ENCODE results near the gene VTN.

The VTN gene, protein sequence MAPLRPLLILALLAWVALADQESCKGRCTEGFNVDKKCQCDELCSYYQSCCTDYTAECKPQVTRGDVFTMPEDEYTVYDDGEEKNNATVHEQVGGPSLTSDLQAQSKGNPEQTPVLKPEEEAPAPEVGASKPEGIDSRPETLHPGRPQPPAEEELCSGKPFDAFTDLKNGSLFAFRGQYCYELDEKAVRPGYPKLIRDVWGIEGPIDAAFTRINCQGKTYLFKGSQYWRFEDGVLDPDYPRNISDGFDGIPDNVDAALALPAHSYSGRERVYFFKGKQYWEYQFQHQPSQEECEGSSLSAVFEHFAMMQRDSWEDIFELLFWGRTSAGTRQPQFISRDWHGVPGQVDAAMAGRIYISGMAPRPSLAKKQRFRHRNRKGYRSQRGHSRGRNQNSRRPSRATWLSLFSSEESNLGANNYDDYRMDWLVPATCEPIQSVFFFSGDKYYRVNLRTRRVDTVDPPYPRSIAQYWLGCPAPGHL

DNA sequence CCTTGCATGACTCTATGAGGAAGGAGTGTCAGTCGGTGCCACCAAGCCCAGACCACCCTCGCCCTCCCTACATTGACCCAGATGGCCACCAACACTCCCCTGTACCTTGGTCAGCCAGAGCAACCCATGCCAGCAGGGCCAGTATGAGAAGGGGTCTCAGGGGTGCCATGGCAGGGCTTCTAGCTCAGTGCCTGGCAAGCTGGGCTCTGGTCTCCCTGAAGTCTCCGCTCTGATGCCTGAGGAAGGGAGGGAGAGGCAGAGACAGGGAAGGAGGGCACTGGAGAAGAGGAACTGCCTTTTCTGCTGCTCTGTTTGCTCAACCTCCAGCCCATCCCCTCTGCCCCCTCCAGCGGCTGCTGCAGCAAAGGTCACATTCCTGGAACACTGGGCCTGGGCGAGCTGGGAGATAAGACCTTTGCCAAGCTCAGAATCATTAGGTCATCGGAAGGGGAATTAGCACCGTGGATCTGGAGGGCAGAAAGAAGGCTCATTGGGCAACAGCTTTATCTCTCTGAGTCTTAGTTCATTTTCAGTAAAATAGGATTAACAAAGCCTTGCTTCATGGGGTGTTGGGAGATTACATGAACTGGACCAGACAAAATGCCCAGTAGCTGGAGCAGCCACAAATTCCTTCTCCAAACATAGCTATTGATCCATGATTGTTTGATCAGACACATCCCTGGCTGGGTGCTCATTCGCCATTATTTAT lies at the start of gene VTN:
Gene VTN, minus strand, starts transcription at position 273 of the 709 bp plus-strand sequence. Its CDS starts 104 bp downstream, at position 169.
- Histone ChIP-seq H3K27ac (peak within 1 kb of the TSS in 10 of 21 experiments; percentile 5 to 70 (median 30)), H3K4me3 (peak within 1 kb of the TSS in 6 of 7 experiments; percentile 43 to 55 (median 47))

DNA sequence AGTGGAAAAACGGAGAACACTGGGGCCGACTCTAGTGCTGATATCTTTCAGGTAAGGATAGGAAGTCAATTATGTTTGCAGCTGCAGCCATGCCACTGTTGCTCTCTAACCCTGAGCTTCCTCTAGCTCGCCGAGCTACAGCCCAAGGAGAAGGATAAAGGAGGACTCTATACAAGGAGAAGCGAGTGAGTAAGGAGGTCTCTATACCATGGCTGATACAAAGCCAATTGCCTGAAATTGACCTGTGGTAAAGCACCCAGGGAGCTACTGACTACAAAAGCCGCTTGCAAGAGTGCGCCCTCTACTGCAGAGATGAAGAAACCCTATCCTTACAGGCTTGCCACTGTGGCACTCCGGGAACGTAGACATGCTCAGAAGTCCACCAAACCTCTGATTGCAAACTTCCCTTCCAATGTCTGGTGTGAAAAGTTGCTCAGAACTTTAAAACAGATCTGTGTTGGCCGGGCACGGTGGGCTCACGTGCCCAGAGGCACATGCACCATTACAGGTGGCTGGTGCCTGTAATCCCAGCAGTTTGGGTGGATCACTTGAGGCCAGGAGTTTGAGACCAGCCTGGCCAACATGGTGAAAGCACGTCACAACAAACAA lies 46.7 kb upstream of the VTN start:
- no peak overlapping the region for H3K27ac ChIP-seq
- H3K4me3 ChIP-seq, result no peak overlapping the region

DNA sequence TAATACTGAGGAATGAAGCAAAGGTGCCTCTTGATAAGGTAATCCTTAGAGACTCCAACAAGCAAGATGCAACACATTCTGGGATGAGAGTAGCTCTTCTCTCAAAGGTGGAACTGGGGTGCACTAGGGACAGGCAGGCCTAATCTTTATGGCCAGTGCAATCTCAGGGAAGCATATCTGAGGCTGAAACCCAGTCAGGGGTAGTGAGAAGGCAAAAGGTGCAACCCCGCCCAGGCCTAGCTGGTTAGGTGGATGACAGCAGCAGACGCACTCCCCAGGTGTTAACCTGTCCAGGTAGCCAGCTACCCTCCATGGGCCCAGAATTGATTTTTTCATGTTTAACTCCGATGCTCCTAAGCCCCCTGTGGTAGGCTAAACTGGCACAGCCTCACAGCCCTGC lies 45.8 kb upstream of the VTN start:
- Histone ChIP-seq H3K4me3 (no peak overlapping the region), H3K27ac (no peak overlapping the region)

DNA sequence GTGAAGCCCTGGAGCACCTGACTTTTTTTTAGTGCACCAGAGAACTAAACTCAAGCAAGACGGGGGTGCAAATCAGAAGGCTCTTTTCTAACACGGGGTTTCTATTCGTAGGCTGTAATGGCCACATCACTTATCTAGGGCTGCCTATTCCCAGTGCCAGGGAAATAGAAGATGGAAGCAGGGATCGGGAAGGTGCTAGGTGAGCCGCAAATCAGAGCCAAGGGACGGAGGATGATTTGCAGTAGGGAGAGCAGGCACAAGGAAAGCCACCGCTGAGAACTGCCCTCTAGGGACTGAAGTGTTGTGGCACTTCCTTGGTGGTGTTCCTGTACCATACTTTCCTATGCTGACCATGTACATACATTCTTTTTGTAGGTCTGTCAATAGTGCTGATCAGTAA lies 43.7 kb upstream of the VTN start:
- Histone ChIP-seq H3K4me3 (no peak overlapping the region), H3K27ac (no peak overlapping the region)

DNA sequence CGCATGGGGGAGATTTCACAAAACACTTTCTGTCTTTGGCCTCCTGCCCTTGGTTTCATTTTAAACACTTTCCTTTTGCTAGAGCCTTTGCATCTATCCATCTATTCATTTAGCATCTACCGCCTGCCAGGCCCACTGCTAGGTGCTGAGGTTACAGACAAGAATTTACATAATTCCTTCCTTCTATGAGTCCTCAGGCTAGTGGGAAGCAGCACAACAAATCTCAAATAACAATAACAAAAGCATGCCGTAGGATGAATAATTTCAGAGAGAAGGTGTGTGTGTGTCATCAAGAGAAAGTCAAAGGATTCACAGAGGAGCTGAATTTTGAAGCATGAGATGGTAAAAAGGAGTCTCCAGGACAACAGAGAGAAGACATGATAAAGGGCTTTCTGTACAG lies 42.0 kb upstream of the VTN start:
- H3K27ac ChIP-seq, result no peak overlapping the region

DNA sequence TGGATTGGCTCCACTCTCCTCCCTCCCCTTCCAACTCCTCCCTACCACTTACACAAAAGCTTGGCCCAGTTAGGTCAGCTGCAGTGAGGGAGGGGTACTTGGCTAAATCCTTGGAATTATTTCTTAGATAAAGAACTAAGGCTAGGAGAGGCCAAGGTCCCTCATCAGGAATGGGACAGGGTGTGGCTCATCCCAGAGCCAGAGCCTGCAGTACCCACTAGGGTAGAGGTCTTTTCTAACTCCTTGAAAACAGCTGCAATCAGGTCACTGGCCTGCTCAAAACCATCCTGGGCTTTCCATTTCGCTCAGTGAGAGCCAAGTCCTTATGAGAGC lies 37.8 kb upstream of the VTN start:
- Histone ChIP-seq H3K27ac (no peak overlapping the region), H3K4me3 (no peak overlapping the region)

More for the DNA sequence above, 42.0 kb upstream of the VTN start:
- no peak overlapping the region for H3K4me3 ChIP-seq

DNA sequence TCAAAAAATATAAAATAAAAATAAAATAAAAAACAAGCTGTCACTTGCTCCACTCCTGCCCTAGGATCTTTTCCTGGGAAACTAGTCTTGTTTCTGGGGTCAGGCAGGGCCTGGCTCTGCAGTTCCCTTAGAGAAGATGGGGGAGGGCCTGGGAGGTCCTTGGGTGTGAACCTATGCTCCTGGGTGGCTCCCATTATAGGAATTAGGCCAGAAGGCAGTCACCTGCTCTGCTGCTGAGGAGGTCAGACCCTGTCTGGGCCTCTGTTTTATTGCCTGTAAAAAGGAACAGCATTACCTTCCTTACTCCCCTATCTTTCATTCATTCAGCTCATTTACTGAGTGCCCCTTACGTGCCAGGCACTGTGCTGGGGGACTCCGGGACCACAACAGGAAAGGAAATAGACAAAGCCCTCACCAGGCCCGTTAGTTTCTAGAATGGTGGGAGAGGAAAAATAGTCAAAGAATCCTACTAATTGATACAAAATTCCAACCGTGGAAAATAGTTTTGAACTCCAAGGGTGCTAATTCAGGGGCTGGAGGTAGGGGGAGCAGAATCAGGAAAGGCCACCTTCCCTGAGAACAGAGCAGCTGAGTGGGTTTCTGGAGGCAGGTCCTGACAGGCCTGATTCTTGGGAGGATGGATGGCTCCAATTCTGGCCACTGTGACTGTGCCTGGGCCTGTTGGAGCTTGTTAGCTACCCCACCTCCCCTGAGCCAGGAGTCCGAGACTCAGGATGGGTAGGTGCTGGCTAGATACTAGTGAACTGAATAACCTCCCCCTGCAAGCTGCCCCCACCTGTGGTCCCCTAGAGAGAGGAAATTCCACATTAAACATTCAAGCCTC lies 37.2 kb upstream of the VTN start:
- Histone ChIP-seq H3K27ac (no peak overlapping the region), H3K4me3 (no peak overlapping the region)

DNA sequence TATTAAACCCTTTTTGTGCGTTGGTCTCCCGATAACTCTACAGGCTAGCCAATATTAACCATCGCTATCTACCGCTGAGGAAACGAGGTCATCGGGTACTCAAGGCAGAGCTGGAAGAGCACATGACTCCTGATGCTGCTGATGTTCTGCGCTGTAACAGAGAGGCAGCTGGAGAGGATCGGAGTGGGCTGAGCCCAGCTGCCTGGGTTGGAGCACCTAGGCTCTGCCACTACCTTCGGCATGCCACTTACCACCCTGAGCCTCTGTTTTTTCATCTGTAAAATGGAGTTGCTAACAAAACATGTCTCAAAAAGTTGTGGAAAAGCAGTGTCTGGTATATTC lies 36.3 kb upstream of the VTN start:
- Histone ChIP-seq H3K4me3 (peak overlapping the region; percentile 51 to 72 (median 60)), H3K27ac (peak overlapping the region in 2 of 21 experiments; percentile 53 to 56)

DNA sequence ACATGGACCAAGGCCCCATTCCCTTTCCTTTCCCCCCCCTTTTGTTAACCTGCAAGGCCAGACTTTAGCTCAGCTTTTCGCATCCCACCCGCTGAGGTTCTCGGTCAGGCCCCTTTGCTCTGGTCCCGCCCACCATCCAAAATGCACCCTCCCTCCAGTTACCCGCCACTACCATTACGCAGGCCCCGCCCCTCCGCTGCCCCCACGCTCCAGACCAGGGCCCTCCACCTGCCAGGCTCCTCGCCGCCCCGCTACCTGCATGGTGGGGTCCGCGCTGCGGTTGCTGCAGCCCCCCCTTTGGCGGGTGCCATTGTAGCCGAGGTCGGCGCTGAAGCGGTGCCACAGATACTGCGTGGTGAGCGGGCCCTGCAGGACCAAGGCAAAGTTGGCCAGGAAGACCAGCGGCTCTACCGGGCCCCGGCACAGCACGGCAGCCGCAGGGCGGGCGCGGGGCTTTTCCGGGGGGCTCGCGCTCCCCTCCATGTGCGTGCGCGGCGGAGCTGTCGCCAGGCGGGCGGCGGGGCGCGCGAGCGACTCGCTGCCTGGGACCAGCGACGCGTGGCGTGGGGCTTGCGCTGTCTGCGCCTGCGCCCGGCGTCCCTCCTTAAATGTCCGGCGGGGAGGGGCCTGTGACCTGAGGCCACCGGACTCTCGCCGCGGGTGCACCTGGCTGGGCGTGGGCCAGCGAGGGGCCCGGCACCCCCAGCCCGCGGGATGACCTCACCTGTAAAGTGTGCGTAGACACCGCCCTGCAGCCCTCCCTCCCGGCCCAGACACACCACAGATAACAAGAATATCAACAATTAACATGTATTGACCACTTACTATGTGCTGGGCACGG lies 35.7 kb upstream of the VTN start, which contains the start of gene SLC46A1:
Gene SLC46A1, minus strand, starts transcription at position 581 of the 841 bp plus-strand sequence. Its CDS starts 98 bp downstream, at position 483.
- peak within 1 kb of the TSS in 15 of 21 experiments; percentile 21 to 66 (median 41) for H3K27ac ChIP-seq
- peak within 1 kb of the TSS; percentile 51 to 72 (median 60) for H3K4me3 ChIP-seq

DNA sequence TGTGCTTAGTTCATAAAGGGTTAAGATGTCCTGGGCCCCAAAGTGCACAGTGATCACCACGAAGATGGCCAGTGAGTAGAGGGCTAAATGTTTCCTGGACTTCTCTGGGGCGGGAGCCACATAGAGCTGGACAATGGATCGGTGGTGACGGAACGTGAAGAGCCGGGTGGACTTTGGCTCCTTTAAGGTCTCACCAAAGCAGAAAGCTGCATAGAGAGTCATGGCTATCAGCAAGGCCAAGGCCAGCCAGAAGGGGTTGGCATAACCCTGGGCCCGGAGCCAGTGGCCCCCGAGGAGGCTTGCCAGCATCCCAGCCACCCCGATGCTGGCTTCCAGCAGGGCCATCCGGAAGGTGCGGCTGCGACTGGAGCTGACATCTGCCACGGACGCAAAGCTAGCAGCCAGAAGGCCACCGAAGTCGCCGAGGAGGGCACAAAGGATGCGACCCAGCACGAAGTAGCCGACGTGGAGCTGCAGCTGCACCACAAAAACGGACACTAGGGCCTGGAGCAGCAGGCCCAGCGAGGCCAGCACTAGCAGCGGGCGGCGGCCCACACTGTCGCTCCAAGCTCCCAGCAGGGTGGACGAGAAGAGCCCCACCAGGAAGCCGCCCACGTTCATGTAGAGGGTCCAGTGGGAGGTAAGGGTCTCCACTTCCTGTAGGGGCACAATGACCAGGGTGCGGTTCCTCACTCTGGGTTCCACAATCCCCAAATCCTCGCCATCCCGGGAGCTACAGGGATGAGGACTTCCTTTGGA lies 34.9 kb upstream of the VTN start:
- peak overlapping the region; percentile 51 to 72 (median 60) for H3K4me3 ChIP-seq
- peak overlapping the region in 7 of 21 experiments; percentile 7 to 59 (median 29) for H3K27ac ChIP-seq

DNA sequence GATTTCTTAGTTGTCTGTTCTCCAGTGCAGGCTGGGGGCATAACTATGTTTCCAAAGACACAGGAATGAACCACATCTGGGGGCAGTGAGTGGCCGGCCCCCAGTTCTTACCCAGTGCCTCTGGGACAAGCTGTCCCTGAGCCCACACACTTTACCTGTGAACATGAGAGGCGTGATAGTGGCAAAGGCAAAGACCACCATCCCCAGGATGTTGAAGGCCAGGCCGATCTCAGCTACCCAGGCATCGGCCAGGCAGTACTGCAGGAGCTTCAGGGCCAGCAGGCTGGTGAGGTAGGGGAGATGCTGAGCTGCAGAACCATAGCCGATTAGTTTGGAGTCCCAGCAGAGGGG lies 34.3 kb upstream of the VTN start:
- peak overlapping the region in 1 of 7 experiments; percentile 51 for H3K4me3 ChIP-seq
- peak overlapping the region in 2 of 21 experiments; percentile 7 to 10 for H3K27ac ChIP-seq

DNA sequence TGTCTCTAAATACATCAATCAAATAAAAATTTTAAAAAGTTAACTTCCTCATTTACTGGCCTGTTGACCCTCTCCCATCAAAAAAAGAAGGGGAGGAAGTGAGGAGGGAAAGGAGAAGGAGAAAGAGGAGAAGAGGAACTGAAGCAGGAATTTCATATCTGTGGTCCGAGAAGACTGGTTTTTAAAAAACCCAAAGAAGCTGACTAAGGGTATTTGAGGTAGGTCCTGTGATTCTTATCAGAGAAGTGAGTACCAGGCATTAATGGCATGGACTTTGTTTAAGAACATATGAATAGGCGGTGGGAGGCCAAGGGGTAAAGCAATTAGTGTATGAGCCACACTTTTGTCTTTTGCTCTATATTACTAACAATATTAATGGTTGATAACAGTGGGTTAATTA lies 33.9 kb upstream of the VTN start:
- Histone ChIP-seq H3K27ac (peak overlapping the region in 1 of 21 experiments; percentile 10), H3K4me3 (no peak overlapping the region)

DNA sequence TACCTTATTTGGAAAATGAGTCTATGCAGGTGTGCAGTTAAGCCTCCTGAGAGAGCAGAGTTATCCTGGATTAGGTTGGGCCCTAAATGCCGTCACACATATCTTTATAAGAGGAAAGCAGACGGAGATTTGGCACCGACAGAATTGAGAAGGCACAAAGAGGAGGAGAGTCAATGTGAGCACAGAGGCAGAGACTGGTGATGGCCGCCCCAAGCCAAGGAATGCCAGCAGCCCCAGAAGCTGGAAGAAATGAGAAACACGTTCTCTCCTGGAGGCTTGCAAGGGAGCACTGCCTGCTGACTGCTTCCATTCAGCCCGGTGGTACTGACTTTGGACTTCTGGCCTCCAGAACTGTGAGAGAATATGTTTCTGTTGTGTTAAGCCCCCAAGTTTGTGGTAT lies 32.7 kb upstream of the VTN start:
- no peak overlapping the region for H3K27ac ChIP-seq
- no peak overlapping the region for H3K4me3 ChIP-seq

DNA sequence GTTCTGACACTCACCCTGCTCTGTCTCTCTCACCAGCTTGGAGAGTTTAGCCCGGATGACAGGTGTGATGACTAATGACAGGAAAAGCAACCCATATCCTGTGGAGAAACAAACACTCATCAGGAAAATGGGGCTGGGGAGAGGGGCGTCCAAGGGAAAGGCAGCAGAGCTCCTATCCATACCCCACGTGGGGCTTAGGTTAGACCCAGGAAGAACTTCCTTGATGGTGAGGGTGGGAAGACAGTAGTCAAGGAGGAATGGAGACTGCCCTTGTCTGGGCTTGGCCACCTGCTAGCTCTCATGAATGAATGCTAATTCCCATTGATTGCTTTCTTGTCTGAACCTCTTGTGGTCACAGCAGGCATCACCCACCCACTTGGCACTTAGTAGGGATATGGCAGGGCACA lies 32.1 kb upstream of the VTN start:
- Histone ChIP-seq H3K4me3 (no peak overlapping the region), H3K27ac (no peak overlapping the region)

DNA sequence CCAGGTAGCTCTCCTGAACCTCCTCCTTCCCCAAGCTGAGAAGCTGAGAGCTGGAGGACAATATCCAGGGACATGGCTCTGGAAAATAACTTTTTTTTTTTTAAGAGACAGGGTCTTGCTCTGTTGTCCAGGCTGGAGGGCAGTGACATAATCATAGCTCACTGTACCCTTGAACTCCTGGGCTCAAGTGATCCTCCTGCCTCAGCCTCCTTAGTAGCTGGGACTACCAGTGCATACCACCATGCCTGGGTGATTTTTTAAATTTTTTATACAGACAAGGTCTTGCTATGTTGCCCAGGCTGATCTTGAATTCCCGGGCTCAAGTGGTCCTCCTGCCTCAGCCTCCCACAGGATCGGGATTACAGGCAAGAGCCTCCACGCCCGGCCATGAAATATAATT lies 29.7 kb upstream of the VTN start:
- no peak overlapping the region for H3K27ac ChIP-seq
- no peak overlapping the region for H3K4me3 ChIP-seq

DNA sequence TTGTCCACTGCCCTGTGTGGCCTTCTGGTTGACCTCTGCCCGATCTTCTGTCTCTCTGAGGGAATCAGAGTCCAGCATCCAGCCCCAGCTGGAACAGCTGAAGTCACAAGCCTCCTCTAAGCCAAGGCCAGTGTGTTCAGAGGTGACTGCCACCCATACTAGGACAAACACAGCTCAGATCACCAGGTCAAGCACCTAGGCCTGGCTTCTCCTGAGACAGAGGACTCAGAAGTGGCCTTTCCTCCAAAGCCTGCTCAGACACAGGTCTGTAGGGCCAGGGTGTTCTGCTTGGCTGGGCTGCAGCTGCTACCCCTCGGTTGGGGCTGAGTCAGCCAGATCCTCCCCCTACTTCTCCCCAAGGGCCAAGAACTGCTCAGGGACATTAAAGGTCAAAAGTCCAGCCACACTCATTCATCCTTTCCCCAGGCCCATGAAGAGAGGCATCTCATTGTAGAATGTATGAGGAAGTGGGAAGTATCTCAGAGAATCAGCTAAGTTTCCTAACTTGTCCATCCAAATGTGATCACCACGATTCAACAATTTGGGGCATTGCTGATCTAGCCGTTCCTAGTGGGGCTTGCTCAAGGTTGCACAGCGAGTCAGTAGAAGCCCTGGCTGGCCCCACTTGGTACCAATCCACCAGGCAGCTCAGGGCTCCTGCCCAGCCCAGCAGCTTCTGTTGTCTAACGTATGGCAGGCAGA lies 28.3 kb upstream of the VTN start:
- Histone ChIP-seq H3K27ac (no peak overlapping the region), H3K4me3 (no peak overlapping the region)

DNA sequence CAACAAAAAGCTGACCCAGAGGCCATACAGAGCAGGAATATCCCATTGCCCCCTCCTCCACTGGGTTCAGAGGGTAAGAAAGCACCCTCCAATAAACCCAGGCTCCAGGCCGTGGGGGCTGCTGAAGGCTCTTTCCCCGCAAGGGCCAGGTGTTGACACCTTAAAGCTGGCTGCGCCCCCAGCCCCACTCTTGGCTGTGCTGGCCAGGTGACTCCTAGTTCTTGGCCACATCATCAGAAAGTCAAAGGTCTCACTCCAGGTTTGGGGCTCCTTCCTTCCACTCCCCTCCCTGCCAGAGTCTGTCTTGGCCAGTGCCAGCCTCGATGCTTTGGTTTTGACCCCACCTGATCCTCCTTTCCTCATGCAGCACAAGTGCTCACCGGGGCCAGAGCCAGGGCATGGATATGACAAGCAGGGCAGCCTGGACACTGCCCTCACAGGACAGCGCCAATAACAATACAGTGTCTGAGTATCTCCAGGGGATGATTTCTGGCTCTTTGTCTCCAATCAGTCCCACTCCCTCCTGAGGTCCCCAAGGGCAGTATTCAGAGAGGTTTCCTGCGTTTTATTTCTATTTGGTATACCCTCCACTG lies 27.7 kb upstream of the VTN start:
- H3K27ac ChIP-seq, result no peak overlapping the region
- H3K4me3 ChIP-seq, result no peak overlapping the region
